GM23338 (cell line): ENCODE results near the gene ULK4. TPM values are rescaled to one million over a fixed set of nuclear protein-coding genes. Genes with fewer than 3 reads are reported as not detected.

ENCODE experiments used
- ATAC-seq: fragments of 200-7000 bp; cut with Tn5 transposase; 3 replicates; pipeline ENCODE4 v1.9.1; 2020
- DNase-seq: peaks from one replicate; pipeline ENCODE4 v3.0.0-alpha.2; 2015; ENCODE audit warnings: low spot score
- H2AFZ ChIP-seq: fragments of 200-600 bp; sonication (generic); 2 replicates; pipeline ENCODE4 v1.8.0; 2016; ENCODE audit warnings: antibody characterized with exemption, mild to moderate bottlenecking, moderate library complexity
- H3F3A ChIP-seq: fragments of 200-600 bp; sonication (generic); replicated peaks from 2 replicates; pipeline ENCODE4 v1.8.0; 2017; ENCODE audit warnings: antibody characterized with exemption, mixed run types, low read depth
- H3K27ac ChIP-seq: fragments of 200-600 bp; sonication (generic); 2 replicates; pipeline ENCODE4 v1.6.1; 2016; ENCODE audit warnings: low read depth
- H3K27me3 ChIP-seq: fragments of 200-600 bp; sonication (generic); 2 replicates; pipeline ENCODE4 v1.8.0; 2016; ENCODE audit warnings: mild to moderate bottlenecking, mixed run types, moderate library complexity; ENCODE audit not compliant: insufficient read depth
- H3K36me3 ChIP-seq: fragments of 200-600 bp; sonication (generic); 2 replicates; pipeline ENCODE4 v1.8.0; 2016; ENCODE audit warnings: mild to moderate bottlenecking; ENCODE audit not compliant: insufficient read depth
- H3K4me1 ChIP-seq: fragments of 200-600 bp; sonication (generic); 2 replicates; pipeline ENCODE4 v1.8.0; 2016; ENCODE audit warnings: mild to moderate bottlenecking, moderate library complexity; ENCODE audit not compliant: insufficient read depth
- H3K4me2 ChIP-seq: fragments of 200-600 bp; sonication (generic); 2 replicates; pipeline ENCODE4 v1.7.1; 2017; ENCODE audit warnings: mixed run types
- H3K4me3 ChIP-seq: fragments of 200-600 bp; sonication (generic); 2 replicates; pipeline ENCODE4 v1.6.1; 2016; ENCODE audit warnings: mixed run types
- H3K79me2 ChIP-seq: fragments of 200-600 bp; sonication (generic); replicated peaks from 2 replicates; pipeline ENCODE4 v1.8.0; 2017; ENCODE audit warnings: mild to moderate bottlenecking; ENCODE audit not compliant: insufficient read depth
- H3K9me2 ChIP-seq: fragments of 200-600 bp; sonication (generic); 2 replicates; pipeline ENCODE4 v1.8.0; 2017; ENCODE audit not compliant: insufficient read depth
- H4K20me1 ChIP-seq: fragments of 200-600 bp; sonication (generic); replicated peaks from 2 replicates; pipeline ENCODE4 v1.8.0; 2017; ENCODE audit warnings: mild to moderate bottlenecking; ENCODE audit not compliant: insufficient read depth
- H3K27ac Mint-ChIP-seq: 2 replicates; pipeline ENCODE4 v1.8.0; 2020; ENCODE audit warnings: inconsistent platforms, mild to moderate bottlenecking, moderate library complexity, mixed read lengths
- H3K27me3 Mint-ChIP-seq: 3 replicates; pipeline ENCODE4 v1.8.0; 2022; ENCODE audit warnings: low read depth, mild to moderate bottlenecking, moderate library complexity, mixed read lengths, inconsistent platforms; ENCODE audit not compliant: insufficient read depth, poor library complexity
- H3K36me3 Mint-ChIP-seq: 3 replicates; pipeline ENCODE4 v1.8.0; 2021; ENCODE audit warnings: low read depth, mild to moderate bottlenecking, inconsistent platforms, moderate library complexity, mixed read lengths
- H3K4me1 Mint-ChIP-seq: 3 replicates; pipeline ENCODE4 v1.8.0; 2020; ENCODE audit warnings: mild to moderate bottlenecking, inconsistent platforms, mixed read lengths
- H3K4me3 Mint-ChIP-seq: 3 replicates; pipeline ENCODE4 v1.8.0; 2021; ENCODE audit warnings: moderate library complexity, mild to moderate bottlenecking, inconsistent platforms, mixed read lengths
- H3K9me3 Mint-ChIP-seq: 3 replicates; pipeline ENCODE4 v1.8.0; 2020; ENCODE audit warnings: moderate library complexity, mild to moderate bottlenecking, inconsistent platforms, mixed read lengths
- CREB1 ChIP-seq: fragments of 250-450 bp; sonication (Bioruptor Pico); IDR thresholded peaks from 2 replicates; pipeline ENCODE4 v1.5.0; 2020; ENCODE audit warnings: low read depth, mild to moderate bottlenecking, moderate library complexity
- EZH2 ChIP-seq: fragments of 200-600 bp; sonication (generic); IDR thresholded peaks from one replicate; pipeline ENCODE4 v1.8.0; 2017; ENCODE audit warnings: antibody characterized with exemption, mild to moderate bottlenecking, low read depth; ENCODE audit not compliant: unreplicated experiment
- EZH2phosphoT487 ChIP-seq: fragments of 200-600 bp; sonication (generic); IDR thresholded peaks from one replicate; pipeline ENCODE4 v1.8.1; 2018; ENCODE audit warnings: antibody characterized with exemption; ENCODE audit not compliant: unreplicated experiment
- JUNB ChIP-seq: IDR thresholded peaks from one replicate; pipeline ENCODE4 v1.6.1; 2016; ENCODE audit warnings: antibody characterized with exemption; ENCODE audit not compliant: unreplicated experiment
- POLR2AphosphoS5 ChIP-seq: IDR thresholded peaks from 2 replicates; pipeline ENCODE4 v1.6.1; 2016; ENCODE audit warnings: antibody characterized with exemption, low read depth
- STAT1 ChIP-seq: IDR thresholded peaks from one replicate; pipeline ENCODE4 v1.6.1; 2016; ENCODE audit warnings: antibody characterized with exemption; ENCODE audit not compliant: unreplicated experiment
- ZNF114 ChIP-seq: fragments of 250-450 bp; sonication (Bioruptor Pico); IDR thresholded peaks from 2 replicates; pipeline ENCODE4 v1.5.0; 2020; ENCODE audit warnings: mild to moderate bottlenecking, moderate library complexity
- ZNF331 ChIP-seq: fragments of 250-450 bp; sonication (Bioruptor Pico); IDR thresholded peaks from 2 replicates; pipeline ENCODE4 v1.5.0; 2020; ENCODE audit warnings: low read depth, mild to moderate bottlenecking, moderate library complexity
- ZNF462 ChIP-seq: fragments of 250-450 bp; sonication (Bioruptor Pico); IDR thresholded peaks from 2 replicates; pipeline ENCODE4 v1.5.0; 2020; ENCODE audit warnings: mild to moderate bottlenecking, moderate library complexity
- polyA plus RNA-seq: library from polyadenylated mRNA; unstranded; fragments of >200 nt; fragmentation: Nextera tagmentation; extraction: Ambion mirVana; gene quantifications from 2 replicates; pipeline ENCODE4 v1.2.1, GENCODE V29; 2016
- total RNA-seq: library from RNA; depleted of rRNA; stranded (reverse); fragments of >200 nt; shearing (Covaris generic); gene quantifications from 2 replicates; pipeline ENCODE4 v1.2.3, GENCODE V29; 2014
- TF ChIP-seq, protein P1 (sequence below), 2 experiments: fragments of 200-600 bp in 1 of 2; sonication (generic) in 1 of 2; conservative IDR thresholded peaks; 2 replicates each; pipeline versions ENCODE4 v1.5.1 to v1.6.1; 2016 to 2017; ENCODE audit warnings: antibody characterized with exemption in 2 of 2, low read depth in 2 of 2, mild to moderate bottlenecking in 2 of 2, moderate library complexity in 1 of 2

Gene ULK4
- total and polyA plus RNA-seq, 2 experiments from 2014 or later: 20.8 to 41.4 TPM

DNA sequence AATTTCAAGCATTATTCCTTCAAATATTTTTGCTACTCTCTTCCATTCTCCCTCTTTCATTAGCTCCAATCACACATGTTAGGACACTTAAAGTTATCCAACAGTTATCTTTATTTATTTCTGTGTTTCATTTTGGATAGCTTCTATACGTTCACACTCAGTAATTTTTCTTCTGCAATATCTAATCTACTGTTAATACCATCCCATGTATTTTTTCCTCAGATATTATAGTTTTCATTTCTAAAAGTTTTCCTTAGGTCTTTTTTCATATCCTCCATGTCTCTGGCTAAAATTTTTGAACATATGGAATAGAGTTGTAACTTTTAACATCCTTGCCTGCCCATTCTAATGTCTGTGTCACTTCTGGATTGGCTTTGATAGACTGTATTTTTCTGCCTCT is 689.2 kb downstream of the ULK4 start (continued):
- TF ChIP-seq ZNF331 (CRISPR knock-in tag) (no peak), ZNF114 (CRISPR knock-in tag) (no peak), POLR2AphosphoS5 (no peak), CREB1 (CRISPR knock-in tag) (no peak), EZH2phosphoT487 (no peak), JUNB (no peak), EZH2 (no peak), ZNF462 (CRISPR knock-in tag) (no peak)

- H3K79me2 ChIP-seq: no peaks in the 10 kb centered on the region
- no peaks in the 10 kb centered on the region for H3K27me3 ChIP-seq
- no peaks in the 10 kb centered on the region for H3K36me3 ChIP-seq
- Mint-ChIP-seq H3K4me3 (no peak overlapping the region), H3K4me1 (no peaks in the 10 kb centered on the region), H3K9me3 (peaks cover 21% of the 10 kb centered on the region), H3K36me3 (peaks cover 20% of the 10 kb centered on the region), H3K27ac (no peak overlapping the region), H3K27me3 (peaks cover 2% of the 10 kb centered on the region)
- H3K9me2 ChIP-seq: 0 out of 2 replicates have a peak, but pooled peaks cover 6% of the 10 kb centered on the region
- H2AFZ ChIP-seq: no peak overlapping the region
- no peak overlapping the region for H3K27ac ChIP-seq
- DNase-seq: no peak
- H4K20me1 ChIP-seq: no peaks in the 10 kb centered on the region
- no peak overlapping the region for H3K4me2 ChIP-seq
- H3K4me1 ChIP-seq: no peaks in the 10 kb centered on the region
- no peaks in the 10 kb centered on the region for H3F3A ChIP-seq
- no peak overlapping the region for H3K4me3 ChIP-seq
- no peak for ATAC-seq
- TF ChIP-seq POLR2AphosphoS5: no peak
- no peak for TF ChIP-seq ZNF331 (CRISPR knock-in tag)
- TF ChIP-seq JUNB: no peak
- TF ChIP-seq CREB1 (CRISPR knock-in tag): no peak
- no peak for TF ChIP-seq STAT1
- TF ChIP-seq, protein P1, sequence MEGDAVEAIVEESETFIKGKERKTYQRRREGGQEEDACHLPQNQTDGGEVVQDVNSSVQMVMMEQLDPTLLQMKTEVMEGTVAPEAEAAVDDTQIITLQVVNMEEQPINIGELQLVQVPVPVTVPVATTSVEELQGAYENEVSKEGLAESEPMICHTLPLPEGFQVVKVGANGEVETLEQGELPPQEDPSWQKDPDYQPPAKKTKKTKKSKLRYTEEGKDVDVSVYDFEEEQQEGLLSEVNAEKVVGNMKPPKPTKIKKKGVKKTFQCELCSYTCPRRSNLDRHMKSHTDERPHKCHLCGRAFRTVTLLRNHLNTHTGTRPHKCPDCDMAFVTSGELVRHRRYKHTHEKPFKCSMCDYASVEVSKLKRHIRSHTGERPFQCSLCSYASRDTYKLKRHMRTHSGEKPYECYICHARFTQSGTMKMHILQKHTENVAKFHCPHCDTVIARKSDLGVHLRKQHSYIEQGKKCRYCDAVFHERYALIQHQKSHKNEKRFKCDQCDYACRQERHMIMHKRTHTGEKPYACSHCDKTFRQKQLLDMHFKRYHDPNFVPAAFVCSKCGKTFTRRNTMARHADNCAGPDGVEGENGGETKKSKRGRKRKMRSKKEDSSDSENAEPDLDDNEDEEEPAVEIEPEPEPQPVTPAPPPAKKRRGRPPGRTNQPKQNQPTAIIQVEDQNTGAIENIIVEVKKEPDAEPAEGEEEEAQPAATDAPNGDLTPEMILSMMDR (conservative IDR thresholded peaks at IDR 0.05; ENCODE audit: low read depth in 2 of 2): no peak
These were observed 693.8 kb downstream of the ULK4 start for GRCh38 chr3:41267975-41268640.
